Glutamatergic neuron (in vitro differentiated cells): ENCODE results near the gene TENT4B. TPM values are rescaled to one million over a fixed set of nuclear protein-coding genes. Genes with fewer than 3 reads are reported as not detected.
A peak's percentile ranks its signal among the peaks of the same experiment; 100 is the strongest.

Experiments
- DNase-seq: peaks from one replicate; pipeline ENCODE4 v3.0.0; 2022
- H3K27ac Mint-ChIP-seq: one replicate; pipeline ENCODE4 v1.8.0; 2020; ENCODE audit warnings: mild to moderate bottlenecking, mixed read lengths, inconsistent platforms; ENCODE audit not compliant: unreplicated experiment
- H3K27me3 Mint-ChIP-seq: one replicate; pipeline ENCODE4 v1.8.0; 2020; ENCODE audit warnings: mild to moderate bottlenecking, moderate library complexity, mixed read lengths, inconsistent platforms; ENCODE audit not compliant: unreplicated experiment
- H3K36me3 Mint-ChIP-seq: one replicate; pipeline ENCODE4 v1.8.0; 2020; ENCODE audit warnings: mild to moderate bottlenecking, mixed read lengths, inconsistent platforms; ENCODE audit not compliant: unreplicated experiment
- H3K4me1 Mint-ChIP-seq: one replicate; pipeline ENCODE4 v1.8.0; 2020; ENCODE audit warnings: mild to moderate bottlenecking, low read depth, mixed read lengths, inconsistent platforms; ENCODE audit not compliant: unreplicated experiment
- H3K4me3 Mint-ChIP-seq: one replicate; pipeline ENCODE4 v1.8.0; 2020; ENCODE audit warnings: mild to moderate bottlenecking, mixed read lengths, inconsistent platforms; ENCODE audit not compliant: unreplicated experiment
- H3K9me3 Mint-ChIP-seq: one replicate; pipeline ENCODE4 v1.8.0; 2020; ENCODE audit warnings: mild to moderate bottlenecking, moderate library complexity, mixed read lengths, inconsistent platforms; ENCODE audit not compliant: unreplicated experiment
- total RNA-seq: library from RNA; stranded (reverse); fragmentation: NEBNext Ultra II Directional; extraction: Animal tissue kit (Norgen Biotek cat#: 25700); gene quantifications from one replicate; pipeline ENCODE4 v1.2.1, GENCODE V29; 2021; ENCODE audit not compliant: unreplicated experiment
- TF ChIP-seq, protein P1 (sequence below): fragments of 200-600 bp; sonication (generic); IDR thresholded peaks from one replicate; pipeline ENCODE4 v1.5.0; 2021; ENCODE audit not compliant: partially characterized antibody, unreplicated experiment

Gene TENT4B
- total RNA-seq, 1 donor from 2014 or later: 9.5 TPM

DNA sequence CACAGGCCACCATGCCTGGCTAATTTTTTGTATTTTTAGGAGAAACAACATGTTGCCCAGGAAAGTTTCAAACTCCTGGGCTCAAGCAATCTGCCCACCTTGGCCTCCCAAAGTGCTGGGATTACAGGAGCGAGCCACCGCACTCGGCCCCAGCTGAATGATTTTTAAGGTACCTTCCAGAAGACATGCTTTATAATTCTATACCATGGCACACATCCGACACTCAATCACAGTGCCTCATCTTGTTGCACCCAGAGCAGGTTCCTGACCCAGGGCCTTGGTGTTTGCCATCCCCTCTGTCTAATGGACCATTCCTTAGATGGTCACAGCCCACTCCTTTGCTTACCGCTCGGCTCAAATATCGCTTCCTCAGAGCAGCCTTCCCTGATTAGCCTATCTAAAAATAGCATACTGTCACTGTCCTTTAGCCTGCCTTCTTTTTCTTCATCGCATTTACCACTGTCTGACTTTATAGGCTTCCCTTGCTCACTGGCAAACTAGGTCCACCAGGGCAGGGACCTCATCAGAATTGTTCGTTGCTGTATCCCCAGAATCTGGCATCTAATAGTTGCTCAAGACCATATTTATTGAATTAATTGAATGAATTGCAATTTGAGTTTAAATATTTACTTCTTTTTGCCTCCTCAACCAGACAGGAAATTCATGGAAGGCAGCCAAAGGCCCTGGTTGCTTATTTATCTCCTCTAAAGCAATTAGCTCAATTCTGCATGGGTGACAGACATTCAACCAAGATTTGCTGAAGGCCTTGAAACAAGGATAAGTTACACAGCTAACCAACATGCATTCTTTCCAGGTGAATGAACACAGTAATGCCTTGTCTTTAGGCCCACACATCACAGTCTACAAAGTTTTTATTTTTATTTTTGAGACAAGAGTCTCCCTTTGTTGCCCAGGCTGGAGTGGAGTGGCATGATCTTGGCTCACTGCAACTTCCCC lies 6.3 kb upstream of the TENT4B start:
- TF ChIP-seq, protein P1, sequence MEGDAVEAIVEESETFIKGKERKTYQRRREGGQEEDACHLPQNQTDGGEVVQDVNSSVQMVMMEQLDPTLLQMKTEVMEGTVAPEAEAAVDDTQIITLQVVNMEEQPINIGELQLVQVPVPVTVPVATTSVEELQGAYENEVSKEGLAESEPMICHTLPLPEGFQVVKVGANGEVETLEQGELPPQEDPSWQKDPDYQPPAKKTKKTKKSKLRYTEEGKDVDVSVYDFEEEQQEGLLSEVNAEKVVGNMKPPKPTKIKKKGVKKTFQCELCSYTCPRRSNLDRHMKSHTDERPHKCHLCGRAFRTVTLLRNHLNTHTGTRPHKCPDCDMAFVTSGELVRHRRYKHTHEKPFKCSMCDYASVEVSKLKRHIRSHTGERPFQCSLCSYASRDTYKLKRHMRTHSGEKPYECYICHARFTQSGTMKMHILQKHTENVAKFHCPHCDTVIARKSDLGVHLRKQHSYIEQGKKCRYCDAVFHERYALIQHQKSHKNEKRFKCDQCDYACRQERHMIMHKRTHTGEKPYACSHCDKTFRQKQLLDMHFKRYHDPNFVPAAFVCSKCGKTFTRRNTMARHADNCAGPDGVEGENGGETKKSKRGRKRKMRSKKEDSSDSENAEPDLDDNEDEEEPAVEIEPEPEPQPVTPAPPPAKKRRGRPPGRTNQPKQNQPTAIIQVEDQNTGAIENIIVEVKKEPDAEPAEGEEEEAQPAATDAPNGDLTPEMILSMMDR: no peak
- Mint-ChIP-seq H3K27me3 (peaks cover 7% of the 10 kb centered on the region), H3K36me3 (no peaks in the 10 kb centered on the region), H3K9me3 (peaks cover 2% of the 10 kb centered on the region), H3K27ac (no peak overlapping the region), H3K4me3 (no peak overlapping the region), H3K4me1 (no peaks in the 10 kb centered on the region)
- no peak for DNase-seq

GRCh38 chr16:50151322-50151721 lies 1.8 kb upstream of the TENT4B start:
- Mint-ChIP-seq H3K4me3 (no peak overlapping the region), H3K4me1 (peaks cover 15% of the 10 kb centered on the region), H3K9me3 (peaks cover 9% of the 10 kb centered on the region), H3K27ac (no peak overlapping the region), H3K27me3 (peaks cover 12% of the 10 kb centered on the region), H3K36me3 (no peaks in the 10 kb centered on the region)
- TF ChIP-seq, protein P1: no peak
- DNase-seq: no peak

DNA sequence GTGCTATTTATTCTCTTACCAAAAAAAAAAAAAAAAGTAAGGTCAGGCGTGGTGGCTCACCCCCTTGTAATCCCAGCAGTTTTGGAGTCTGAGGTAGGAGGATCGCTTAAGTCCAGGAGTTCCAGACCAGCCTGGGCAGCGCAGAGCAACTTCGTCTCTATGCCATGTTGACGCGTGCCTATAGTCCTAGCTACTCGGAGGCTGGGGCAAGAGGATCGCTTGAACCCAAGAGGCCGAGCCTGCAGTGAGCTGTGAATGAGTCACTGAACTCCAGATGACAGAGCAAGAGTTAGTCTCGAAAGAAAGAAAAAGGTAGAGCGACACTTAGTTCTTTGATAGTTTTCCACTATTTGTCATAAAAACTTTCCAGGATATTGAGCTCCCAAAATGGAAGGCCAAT lies 1.4 kb upstream of the TENT4B start:
- Mint-ChIP-seq H3K36me3 (no peaks in the 10 kb centered on the region), H3K4me1 (peaks cover 15% of the 10 kb centered on the region), H3K9me3 (peaks cover 9% of the 10 kb centered on the region), H3K4me3 (peak overlapping the region; percentile 93), H3K27ac (peak overlapping the region; percentile 64), H3K27me3 (peaks cover 11% of the 10 kb centered on the region)
- no peak for DNase-seq
- TF ChIP-seq, protein P1: no peak

GRCh38 chr16:50152351-50152806 lies 727 bp upstream of the TENT4B start:
- TF ChIP-seq, protein P1: no peak
- H3K9me3 Mint-ChIP-seq: peaks cover 7% of the 10 kb centered on the region
- peak; percentile 25 for DNase-seq

More at GRCh38 chr16:50152351-50152806, 727 bp upstream of the TENT4B start:
- H3K36me3 Mint-ChIP-seq: no peaks in the 10 kb centered on the region
- peak overlapping the region; percentile 93 for H3K4me3 Mint-ChIP-seq
- peaks cover 10% of the 10 kb centered on the region for H3K27me3 Mint-ChIP-seq
- H3K27ac Mint-ChIP-seq: peak overlapping the region; percentile 64
- H3K4me1 Mint-ChIP-seq: peaks cover 15% of the 10 kb centered on the region
